RWPE1 (cell line): ENCODE results near the gene MTERF1.

Source experiments
- CTCF ChIA-PET: fragments of 350-600 bp; sonication (Branson Sonifier 250); formaldehyde crosslinking; extraction: SDS; loops from one replicate; lab custom pipeline; 2021; lab: Yijun Ruan, JAX
- POLR2A ChIA-PET: fragments of 400-600 bp; formaldehyde crosslinking; extraction: SDS; loops from one replicate; lab custom pipeline; 2020; ENCODE audit warnings: antibody characterized with exemption; ENCODE audit not compliant: low non-redundant PET; lab: Yijun Ruan, JAX
- DNase-seq: peaks from one replicate; pipeline ENCODE4 v3.0.0; 2012; ENCODE audit warnings: low spot score
- H3K27ac ChIP-seq: fragments of 450-650 bp; 2 replicates; pipeline ENCODE4 v1.5.1; 2017
- TF ChIP-seq, protein P1 (sequence below): fragments of 450-650 bp; conservative IDR thresholded peaks from 2 replicates; pipeline ENCODE4 v1.5.1; 2017; ENCODE audit warnings: low read depth, mild to moderate bottlenecking

The MTERF1 gene

DNA sequence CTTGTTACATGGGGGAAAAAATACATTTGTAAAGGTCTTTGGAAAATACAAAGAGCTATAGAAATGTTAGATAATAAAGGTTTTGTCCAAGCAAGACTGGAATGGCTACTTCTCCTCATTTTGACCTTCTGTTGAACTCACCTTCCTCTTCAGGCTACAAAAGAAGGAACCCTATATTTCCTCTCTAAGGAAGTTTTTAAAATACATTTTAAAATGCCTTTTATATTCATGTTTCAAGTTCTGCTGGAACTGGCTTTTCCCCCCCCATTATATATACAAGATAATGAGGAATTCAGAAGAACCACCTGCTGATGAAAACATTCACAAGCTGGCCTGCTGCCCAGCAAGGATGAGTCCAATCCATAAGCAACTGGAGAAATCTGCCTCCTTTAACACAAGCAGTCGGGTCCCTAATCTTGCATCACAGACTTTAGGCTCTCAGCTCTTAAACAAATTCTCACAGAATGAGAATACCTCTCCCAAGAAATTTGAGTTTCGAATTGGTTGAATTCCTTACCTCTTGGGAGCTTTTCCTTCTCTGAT lies 44.6 kb downstream of the MTERF1 start:
- no peak overlapping the region for H3K27ac ChIP-seq
- TF ChIP-seq, protein P1, sequence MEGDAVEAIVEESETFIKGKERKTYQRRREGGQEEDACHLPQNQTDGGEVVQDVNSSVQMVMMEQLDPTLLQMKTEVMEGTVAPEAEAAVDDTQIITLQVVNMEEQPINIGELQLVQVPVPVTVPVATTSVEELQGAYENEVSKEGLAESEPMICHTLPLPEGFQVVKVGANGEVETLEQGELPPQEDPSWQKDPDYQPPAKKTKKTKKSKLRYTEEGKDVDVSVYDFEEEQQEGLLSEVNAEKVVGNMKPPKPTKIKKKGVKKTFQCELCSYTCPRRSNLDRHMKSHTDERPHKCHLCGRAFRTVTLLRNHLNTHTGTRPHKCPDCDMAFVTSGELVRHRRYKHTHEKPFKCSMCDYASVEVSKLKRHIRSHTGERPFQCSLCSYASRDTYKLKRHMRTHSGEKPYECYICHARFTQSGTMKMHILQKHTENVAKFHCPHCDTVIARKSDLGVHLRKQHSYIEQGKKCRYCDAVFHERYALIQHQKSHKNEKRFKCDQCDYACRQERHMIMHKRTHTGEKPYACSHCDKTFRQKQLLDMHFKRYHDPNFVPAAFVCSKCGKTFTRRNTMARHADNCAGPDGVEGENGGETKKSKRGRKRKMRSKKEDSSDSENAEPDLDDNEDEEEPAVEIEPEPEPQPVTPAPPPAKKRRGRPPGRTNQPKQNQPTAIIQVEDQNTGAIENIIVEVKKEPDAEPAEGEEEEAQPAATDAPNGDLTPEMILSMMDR: no peak
- POLR2A ChIA-PET: no interaction called here
- CTCF ChIA-PET: no interaction called here
- DNase-seq: no peak

DNA sequence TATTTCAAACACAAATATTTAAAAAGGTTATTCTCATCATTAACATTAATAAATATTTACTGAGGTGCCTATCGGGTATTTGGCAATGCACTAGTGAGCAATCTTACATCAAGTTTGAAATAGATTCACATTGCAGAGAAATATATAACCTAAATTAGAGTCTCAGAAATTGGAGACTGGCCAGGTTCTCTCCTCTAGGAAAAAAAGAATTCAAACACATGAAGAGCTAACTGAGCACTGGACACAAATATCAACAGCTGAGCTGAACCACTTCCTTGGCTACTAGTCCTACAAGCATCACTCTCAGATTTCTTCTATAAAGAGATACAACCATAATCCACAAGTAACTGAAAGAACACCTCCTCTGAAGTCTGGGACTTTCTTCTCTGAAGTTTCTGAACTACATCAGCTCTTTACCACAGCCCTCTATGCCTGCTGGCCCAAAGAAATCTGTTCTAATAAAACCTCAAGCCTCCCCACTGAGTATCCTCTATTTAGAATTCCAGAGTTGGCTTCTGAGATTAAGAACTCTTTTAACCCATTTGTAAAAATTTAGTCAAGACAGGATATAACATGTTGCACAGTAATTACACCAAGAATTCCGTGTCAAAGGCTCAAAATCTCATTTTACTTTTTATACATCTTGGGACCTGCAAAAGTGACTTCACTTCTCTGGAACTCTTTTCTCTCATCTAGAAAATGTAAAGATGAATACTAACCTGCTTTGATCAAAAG lies 45.2 kb downstream of the MTERF1 start:
- no peak for DNase-seq
- H3K27ac ChIP-seq: no peak overlapping the region
- TF ChIP-seq, protein P1: no peak
- CTCF ChIA-PET: no interaction called here
- POLR2A ChIA-PET: no interaction called here

DNA sequence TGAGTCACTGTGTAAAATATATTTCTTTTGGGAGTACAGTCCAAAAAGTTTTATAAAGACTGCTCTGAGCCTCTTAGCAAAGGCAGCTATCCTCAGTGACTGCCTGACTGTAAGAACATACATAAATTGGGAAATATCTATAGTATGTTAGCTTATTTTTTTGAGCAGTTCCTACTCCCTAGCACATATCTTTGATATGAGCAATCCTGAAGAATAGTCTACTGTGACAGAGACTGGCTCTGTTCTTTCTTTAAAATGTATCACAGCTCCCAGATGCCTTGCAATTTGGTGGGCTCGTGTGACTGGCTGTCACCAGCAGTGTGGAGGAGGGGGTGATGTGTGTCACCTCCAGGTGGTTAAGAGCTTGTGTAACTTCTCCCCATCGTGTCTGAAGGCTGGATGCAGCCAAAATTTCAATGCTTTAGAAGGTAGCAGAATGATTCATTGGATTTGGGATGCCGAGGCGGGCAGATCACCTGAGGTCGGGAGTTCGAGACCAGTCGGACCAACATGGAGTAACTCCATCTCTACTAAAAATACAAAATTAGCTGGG lies 47.9 kb downstream of the MTERF1 start:
- POLR2A ChIA-PET: no interaction called here
- TF ChIP-seq, protein P1: no peak
- DNase-seq: no peak
- H3K27ac ChIP-seq: no peak overlapping the region
- CTCF ChIA-PET: interaction anchor here (0.6 kb wide), 1 partner anchor 616 kb away, joined by 3 read pairs; no protein-coding TSS in a partner anchor

- DNase-seq: no peak
- ChIA-PET CTCF (no interaction called here), POLR2A (no interaction called here)
- H3K27ac ChIP-seq: no peak overlapping the region
- TF ChIP-seq, protein P1: no peak
These were observed 53.3 kb downstream of the MTERF1 start for GRCh38 chr7:91827169-91827568.

DNA sequence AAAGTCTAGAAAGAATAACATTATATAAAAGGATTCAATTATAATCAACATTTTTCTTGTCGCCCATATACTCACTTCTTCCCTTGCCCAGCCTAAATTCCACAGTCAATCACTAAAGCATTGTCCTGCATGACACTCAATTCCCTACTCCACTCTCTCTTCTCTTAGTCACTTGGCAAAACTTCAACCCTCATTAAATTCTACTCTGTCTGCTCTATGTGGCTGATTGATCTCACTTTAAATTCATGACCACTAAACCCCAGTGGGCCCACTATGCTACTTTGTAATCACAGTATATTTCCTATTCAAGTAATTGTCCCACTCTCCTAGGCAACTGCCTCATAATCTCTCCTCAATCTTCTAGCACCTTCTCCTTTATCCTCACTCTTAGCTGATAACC lies 54.1 kb downstream of the MTERF1 start:
- ChIA-PET POLR2A (no interaction called here), CTCF (interaction anchor here (0.7 kb wide), 1 partner anchor 1360 kb away, joined by 3 read pairs; no protein-coding TSS in a partner anchor)
- no peak for DNase-seq
- TF ChIP-seq, protein P1: no peak
- H3K27ac ChIP-seq: no peak overlapping the region

DNA sequence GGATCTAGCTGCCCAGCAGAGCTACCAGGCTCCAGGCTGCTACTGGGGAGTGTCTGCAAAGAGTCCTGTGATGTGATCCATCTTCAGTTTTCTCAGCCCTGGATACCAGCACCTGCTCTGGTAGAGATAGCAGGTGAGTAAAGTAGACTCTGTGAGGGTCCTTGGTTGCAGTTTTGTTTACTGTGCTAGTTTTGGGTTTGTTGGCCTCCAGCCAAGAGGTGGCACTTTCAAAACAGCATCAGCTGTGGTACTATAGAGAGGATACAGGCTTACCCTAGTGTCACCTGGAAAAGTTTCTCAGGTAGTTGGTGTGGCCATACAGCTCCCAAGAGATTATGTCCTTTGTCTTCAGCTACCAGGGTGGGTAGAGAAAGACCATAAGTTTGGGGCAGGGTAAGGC lies 56.3 kb downstream of the MTERF1 start:
- no peak for DNase-seq
- CTCF ChIA-PET: no interaction called here
- POLR2A ChIA-PET: no interaction called here

More for the DNA sequence above, 56.3 kb downstream of the MTERF1 start:
- no peak overlapping the region for H3K27ac ChIP-seq
- TF ChIP-seq, protein P1: no peak
